ENCODE data around the gene ACTR2. TPM values are rescaled to one million over a fixed set of nuclear protein-coding genes. Genes with fewer than 3 reads are reported as not detected.

The ACTR2 gene
- total RNA-seq, 1 donor from 2014 or later, result 279 TPM

GRCh38 chr2:65279756-65280155, 52.1 kb downstream of the ACTR2 start:
- no peaks in the 10 kb centered on the region for H3K27me3 ChIP-seq (ENCODE audit: low read depth)
- TF ChIP-seq CTCF (IDR thresholded peaks at IDR 0.05), result no peak
- intact Hi-C loops (cut with DNase I), result no loop called here
- peaks cover 51% of the 10 kb centered on the region for H3K4me1 ChIP-seq
- ATAC-seq (no peak), DNase-seq (no peak)
- H3K27ac ChIP-seq, result no peak overlapping the region
- H3K9me3 ChIP-seq, result no peaks in the 10 kb centered on the region
- no peak overlapping the region for H3K4me3 ChIP-seq
- no peaks in the 10 kb centered on the region for H3K36me3 ChIP-seq

GRCh38 chr2:65281627-65282351, 54.2 kb downstream of the ACTR2 start:
- no peak for DNase-seq
- Histone ChIP-seq H3K4me1 (peaks cover 31% of the 10 kb centered on the region), H3K4me3 (no peak overlapping the region), H3K36me3 (no peaks in the 10 kb centered on the region), H3K27me3 (ENCODE audit: low read depth) (no peaks in the 10 kb centered on the region), H3K27ac (peak overlapping the region; percentile 46), H3K9me3 (no peaks in the 10 kb centered on the region)
- ATAC-seq, result peak in 1 of 2 donors; percentile 48
- intact Hi-C loops (cut with DNase I), result no loop called here
- TF ChIP-seq CTCF (IDR thresholded peaks at IDR 0.05), result no peak

GRCh38 chr2:65282477-65283053, 54.9 kb downstream of the ACTR2 start:
- no peak for TF ChIP-seq CTCF (IDR thresholded peaks at IDR 0.05)
- DNase-seq, result no peak
- intact Hi-C loops (cut with DNase I), result no loop called here

GRCh38 chr2:65287364-65287763, 59.7 kb downstream of the ACTR2 start:
- ATAC-seq (no peak), DNase-seq (no peak)
- intact Hi-C loops (cut with DNase I), result no loop called here
- H3K4me1 ChIP-seq, result peaks cover 6% of the 10 kb centered on the region
- H3K9me3 ChIP-seq, result no peaks in the 10 kb centered on the region
- H3K27me3 ChIP-seq (ENCODE audit: low read depth), result no peaks in the 10 kb centered on the region
- no peak overlapping the region for H3K27ac ChIP-seq
- no peaks in the 10 kb centered on the region for H3K36me3 ChIP-seq
- no peak for TF ChIP-seq CTCF (IDR thresholded peaks at IDR 0.05)
- H3K4me3 ChIP-seq, result no peak overlapping the region

More at GRCh38 chr2:65282477-65283053, 54.9 kb downstream of the ACTR2 start:
- H3K36me3 ChIP-seq, result no peaks in the 10 kb centered on the region
- no peaks in the 10 kb centered on the region for H3K9me3 ChIP-seq
- peaks cover 24% of the 10 kb centered on the region for H3K4me1 ChIP-seq
- H3K4me3 ChIP-seq, result no peak overlapping the region
- H3K27ac ChIP-seq, result peak overlapping the region; percentile 46
- no peaks in the 10 kb centered on the region for H3K27me3 ChIP-seq (ENCODE audit: low read depth)
- ATAC-seq, result no peak

- Histone ChIP-seq H3K9me3 (no peaks in the 10 kb centered on the region), H3K4me1 (peaks cover 10% of the 10 kb centered on the region), H3K36me3 (no peaks in the 10 kb centered on the region), H3K27ac (no peak overlapping the region), H3K4me3 (no peak overlapping the region), H3K27me3 (ENCODE audit: low read depth) (no peaks in the 10 kb centered on the region)
- DNase-seq, result no peak
- ATAC-seq, result peak; percentile 49 to 55
- intact Hi-C loops (cut with DNase I), result no loop called here
- TF ChIP-seq CTCF (IDR thresholded peaks at IDR 0.05), result no peak
Measured at GRCh38 chr2:65291216-65292105, 63.8 kb downstream of the ACTR2 start.
